HG03159 (cell line): ENCODE results near the gene DDX25.
"Not testable (repeated sequence)": the region's sequence is repeated elsewhere in the genome, so short reads cannot be mapped to it uniquely, and the experiment has no call there.

Experiments used
- ATAC-seq: cut with Tn5 transposase; IDR thresholded peaks from one replicate; pipeline ENCODE4 v1.9.1; 2021; ENCODE audit warnings: mild to moderate bottlenecking, moderate library complexity; ENCODE audit not compliant: unreplicated experiment

DDX25 gene

DNA sequence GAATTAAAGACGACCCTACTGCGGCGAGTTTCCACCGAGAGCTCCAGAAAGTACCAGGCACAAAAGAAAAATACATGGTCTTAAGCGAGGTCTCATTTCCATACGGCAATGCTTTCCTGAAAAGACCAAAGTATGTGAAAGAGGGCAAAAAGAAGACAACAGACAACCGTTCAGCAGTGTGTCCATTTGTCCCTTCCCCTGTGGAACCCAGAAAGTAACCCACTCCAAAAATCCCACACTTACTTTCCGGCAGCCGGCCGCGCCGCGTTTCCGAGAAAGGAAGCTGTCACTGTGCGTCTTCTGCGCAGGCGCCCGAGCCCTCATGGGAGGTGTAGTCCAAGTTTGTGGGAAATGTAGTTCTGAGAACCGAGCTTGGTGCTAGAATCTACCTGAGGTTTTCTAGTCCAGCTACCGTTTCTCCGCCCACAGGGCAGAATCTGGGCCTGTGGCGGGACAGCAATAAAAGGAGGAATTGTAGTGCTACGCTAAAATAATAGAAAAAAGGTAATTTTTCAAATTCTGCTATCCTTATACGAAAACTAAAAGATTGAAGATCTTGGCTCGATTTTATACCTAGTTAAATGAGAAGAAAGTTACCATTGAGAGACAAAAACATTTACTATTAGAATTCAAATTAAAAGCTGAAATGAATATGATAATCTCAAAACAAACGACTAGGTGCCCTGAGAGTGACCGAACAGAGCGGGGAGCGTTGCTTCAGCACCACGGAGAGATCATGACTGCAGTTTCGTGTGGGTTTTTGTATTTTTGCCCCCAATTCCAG, 1.2 kb upstream of the DDX25 start, which contains the start of gene PUS3:
PUS3 (minus strand) TSS at position 280 of the 784 bp plus-strand sequence. CDS start 6,922 bp downstream, outside the sequence.
- peak; percentile 96 for ATAC-seq

DNA sequence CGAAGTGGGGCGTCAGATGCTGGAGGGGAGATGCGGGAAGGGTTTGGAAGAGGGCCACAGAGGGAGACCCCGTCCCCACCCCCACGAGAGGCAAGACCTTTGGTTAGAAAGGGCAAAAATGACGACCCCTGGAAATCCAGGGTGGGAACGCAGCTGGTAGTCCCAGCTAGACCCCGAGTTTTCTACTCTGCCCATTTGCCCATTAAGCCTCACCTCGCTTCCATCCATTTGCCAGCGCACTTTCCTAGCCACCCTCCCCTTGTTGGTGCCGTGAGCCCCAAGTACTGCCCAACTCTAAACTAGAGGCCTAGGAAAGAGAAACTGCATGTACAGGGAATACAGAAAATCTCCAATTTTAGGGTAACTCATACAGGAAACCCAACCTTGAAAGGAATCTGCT, 370 bp downstream of the DDX25 start:
- no peak for ATAC-seq

DNA sequence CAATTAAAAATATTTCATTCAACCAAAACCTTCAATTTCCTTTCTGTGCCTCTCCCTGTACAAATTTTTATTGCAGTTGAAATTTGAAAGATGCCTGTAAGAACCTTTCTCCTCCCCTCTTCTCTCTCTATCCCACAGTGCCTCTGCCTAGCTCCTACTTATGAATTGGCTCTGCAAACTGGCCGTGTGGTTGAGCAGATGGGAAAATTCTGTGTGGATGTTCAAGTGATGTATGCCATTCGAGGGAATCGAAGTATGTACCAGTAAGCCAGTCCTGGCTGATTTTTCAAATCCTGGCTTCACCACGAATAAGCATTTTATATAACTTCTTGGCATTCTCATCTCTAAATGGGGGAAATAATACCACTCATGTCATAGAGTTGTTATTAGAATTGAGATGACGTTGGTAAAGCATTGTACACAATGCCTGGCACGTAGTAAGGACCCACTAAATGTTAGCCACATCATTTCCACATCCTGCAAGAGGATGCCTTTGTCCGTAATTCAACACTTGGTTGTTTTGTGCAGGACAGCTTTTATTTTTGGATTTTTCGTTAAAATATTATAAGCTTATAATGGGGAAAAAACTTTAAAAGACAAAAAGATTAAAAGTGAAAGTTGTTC, 6.0 kb downstream of the DDX25 start:
- no peak for ATAC-seq

DNA sequence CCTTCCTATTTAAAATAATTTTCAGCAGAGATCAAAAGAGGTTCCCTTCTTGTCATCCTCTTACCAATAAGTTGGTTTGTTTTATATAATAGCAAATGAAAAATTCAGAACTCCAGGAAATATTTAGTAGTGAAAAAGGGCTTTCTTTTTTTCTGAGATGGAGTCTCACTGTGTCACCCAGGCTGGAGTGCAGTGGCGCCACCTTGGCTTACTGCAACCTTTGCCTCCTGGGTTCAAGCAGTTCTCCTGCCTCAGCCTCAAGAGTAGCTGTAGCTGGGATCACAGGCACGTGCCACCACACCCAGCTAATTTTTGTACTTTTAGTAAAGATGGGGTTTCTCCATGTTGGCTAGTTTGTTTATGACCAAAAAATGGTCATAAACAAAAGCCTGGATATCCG, 10.3 kb downstream of the DDX25 start:
- ATAC-seq: not testable (repeated sequence)

DNA sequence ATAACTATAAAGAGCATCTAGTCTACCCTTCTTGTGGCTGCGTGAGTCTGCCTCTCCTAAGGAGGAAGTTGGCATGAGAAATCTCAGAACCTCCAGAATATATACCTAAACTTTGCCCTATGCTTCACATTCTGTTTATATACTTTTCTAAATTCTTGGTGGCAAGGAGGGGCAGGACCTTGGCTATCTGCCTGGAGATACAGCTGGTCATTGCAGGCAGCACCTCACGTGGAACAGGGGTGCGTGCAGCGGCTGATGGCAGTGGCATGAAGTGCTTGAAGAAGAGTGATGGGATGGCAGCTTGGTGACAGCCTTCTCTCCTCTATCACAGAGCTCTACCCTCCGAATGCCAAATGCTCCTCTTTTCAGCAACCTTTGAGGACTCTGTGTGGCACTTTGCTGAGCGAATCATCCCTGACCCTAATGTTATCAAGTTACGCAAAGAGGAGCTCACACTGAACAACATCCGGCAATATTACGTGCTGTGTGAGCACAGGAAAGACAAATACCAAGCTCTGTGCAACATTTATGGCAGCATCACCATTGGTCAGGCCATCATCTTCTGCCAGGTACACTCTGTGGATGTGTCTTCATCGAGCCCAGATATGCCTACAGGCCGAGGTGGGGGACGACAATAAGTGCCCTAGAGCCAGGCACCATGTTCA, 12.5 kb downstream of the DDX25 start:
- ATAC-seq: no peak

DNA sequence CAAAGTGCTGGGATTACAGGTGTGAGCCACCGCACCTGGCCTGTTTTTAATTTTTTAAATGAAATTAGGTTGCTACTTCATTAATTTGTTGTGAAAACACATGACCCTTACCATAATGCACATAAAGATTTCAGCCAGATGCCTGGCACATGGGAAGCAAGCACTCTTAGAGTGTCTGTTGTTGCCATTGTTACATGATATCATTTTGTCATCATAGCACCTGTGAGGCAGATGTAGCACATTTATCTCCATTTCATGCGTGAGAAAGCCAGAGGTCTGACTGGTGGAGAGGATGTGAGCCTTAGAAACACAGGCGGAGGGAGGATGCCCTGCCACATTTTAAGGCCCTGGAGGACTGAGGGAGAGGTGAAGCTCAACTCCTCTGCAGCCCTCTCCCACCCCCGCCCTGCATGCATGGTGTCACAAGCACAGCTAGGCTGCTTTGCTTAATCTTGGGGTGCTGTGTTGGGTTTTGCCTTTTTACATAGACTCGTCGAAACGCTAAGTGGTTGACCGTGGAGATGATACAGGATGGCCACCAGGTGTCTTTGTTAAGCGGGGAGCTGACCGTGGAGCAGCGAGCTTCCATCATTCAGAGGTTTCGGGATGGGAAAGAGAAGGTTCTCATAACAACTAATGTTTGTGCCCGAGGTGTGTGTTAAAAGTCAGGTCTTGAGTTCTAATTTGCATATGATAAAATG, 14.0 kb downstream of the DDX25 start:
- ATAC-seq: no peak

DNA sequence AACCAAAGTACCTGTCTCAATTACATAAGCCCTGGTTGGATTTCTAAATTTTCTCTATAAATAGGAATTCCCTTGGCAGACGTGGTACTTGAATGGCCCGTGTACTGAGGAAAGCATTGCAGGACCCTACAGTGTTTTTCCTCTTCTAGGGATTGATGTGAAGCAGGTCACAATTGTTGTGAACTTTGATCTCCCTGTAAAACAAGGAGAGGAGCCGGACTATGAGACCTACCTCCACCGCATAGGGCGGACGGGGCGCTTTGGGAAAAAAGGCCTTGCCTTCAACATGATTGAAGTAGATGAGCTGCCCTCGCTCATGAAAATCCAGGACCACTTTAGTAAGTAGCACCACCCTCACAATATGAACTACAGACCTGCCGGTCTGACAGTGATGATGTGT, 16.7 kb downstream of the DDX25 start:
- no peak for ATAC-seq

DNA sequence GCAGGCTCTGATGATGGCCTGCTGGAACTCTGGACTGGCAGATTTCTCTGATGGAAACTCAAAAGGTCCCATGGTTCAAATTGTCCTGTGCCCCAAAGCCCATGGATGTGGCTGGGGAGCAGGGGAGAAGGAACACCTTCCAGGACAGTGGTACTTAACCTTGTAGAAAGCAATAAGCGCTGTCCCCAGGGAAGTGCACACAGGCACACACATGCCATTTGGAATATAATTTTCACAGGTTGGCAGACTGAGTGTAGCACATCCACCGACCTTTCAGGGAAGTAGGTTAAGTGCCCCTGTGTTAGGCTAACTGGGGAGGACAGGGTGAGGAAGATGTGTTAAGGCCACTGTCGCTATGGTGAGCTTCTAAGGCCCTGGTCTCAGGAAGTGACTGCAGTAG, 17.8 kb downstream of the DDX25 start:
- no peak for ATAC-seq

DNA sequence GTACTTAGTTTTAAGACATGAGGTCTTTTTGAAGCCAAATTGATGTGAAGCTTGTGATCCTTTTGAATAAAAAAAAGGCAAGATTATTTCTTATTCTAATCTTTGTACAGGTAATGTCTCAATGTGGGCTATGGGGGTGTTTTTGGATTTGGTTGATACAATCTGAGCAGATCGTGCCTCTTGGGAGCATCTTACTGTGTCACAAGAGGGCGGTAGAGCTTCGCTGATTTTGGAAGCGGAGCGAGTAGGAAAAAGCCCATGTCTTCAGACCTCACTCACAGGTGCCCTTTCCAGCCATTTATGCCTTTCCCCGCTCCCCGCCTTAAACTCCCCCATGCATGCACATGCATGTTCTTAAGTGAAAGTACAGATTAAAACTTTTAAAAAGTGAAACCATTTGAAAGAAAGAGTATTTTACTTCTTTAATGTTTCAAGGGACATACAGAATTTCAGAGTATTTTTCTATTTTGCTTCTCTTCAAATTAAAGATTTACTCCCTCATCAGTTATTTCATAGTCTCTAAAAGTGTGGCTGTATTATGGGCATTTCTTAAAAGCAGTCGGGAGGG, 18.8 kb downstream of the DDX25 start:
- no peak for ATAC-seq

DNA sequence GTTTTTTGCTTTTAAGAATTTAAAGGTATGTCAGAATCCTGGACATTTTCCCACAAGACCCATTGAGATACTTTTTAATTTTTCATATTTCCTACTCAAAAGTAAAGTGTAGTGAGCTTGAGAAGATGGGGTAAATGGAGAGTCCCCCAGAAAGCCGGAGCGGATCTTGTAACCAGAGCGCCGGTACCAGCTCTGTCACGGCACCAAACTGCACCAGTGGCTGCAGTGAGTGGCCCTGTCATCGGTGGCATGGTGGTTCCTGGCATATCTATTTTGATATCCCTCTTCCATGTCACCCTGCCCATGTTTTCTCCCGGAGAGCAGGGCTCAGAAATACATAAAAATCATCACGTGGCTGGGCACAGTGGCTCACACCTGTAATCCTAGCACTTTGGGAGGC, 19.3 kb downstream of the DDX25 start:
- ATAC-seq: no peak

DNA sequence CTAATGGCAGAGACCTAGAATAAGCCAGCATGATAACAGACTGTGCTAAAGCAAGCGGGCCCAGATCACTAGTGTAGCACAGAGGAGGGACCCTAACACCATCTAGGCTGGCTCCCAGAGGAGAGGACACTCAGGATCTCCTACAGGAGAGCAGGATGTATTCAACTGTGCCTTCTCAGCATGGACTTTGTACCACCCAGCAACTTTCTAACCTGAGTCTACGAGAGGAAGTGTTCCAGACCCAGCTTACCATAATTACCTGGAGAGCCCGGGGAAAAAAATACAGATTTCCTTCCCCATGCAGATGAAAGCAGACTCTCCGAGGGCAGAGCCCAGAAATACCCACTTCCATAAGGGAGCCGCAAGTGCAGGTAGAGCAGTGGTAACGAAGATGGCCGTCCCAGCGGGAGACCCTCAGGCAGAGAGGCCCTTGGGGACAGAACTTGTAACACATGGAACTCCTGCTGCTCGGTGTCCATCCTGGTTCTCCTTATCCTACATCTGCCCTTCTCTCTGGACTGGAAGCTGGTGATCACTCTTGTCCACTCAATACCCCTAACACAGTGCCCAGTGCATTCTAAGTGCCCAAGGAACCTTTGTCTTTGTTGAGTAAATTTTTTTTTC, 20.2 kb downstream of the DDX25 start:
- ATAC-seq: no peak

DNA sequence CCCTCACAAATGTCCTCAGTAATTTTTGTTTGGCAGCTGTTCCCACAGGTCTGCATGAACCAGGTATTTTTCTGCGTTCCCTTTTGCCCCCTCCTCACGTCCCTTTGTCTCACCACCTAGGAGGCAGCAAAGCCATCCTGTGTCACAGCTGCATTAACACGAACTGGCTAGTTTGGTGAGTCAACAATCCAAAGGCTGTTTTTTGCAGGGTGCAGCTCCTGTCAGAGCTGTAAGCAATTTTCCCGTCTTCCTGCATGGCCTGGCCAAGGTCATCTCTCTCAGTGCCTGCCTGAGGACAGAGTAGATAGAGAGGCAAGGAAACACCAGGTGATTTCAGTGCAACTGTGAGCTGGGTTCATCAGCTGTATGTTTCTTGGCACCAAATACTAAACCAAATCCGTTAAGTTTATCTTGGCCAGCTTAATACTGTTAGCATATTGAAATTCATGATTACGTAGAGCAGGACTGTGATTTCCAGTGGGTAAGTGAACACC, 21.0 kb downstream of the DDX25 start:
- no peak for ATAC-seq

DNA sequence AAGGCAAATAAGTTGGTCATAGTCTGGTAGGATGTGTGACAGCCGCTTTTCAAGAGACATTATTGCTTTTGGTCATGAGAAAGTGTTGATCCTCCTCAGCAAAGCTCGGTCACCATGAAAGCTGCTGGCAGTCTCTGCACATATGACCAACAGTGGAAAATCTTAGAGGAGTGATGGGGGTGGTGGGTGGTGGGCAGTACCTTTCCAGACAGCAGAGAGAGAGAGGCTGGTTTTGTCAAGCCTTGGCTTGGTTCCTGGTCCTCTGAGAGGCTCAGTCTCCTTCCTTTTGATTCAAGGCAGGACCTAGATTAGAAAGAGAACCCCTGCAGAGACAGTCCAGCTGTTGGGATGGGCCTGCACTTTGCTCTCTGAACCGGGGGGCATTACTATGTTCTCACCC, 21.5 kb downstream of the DDX25 start:
- no peak for ATAC-seq

DNA sequence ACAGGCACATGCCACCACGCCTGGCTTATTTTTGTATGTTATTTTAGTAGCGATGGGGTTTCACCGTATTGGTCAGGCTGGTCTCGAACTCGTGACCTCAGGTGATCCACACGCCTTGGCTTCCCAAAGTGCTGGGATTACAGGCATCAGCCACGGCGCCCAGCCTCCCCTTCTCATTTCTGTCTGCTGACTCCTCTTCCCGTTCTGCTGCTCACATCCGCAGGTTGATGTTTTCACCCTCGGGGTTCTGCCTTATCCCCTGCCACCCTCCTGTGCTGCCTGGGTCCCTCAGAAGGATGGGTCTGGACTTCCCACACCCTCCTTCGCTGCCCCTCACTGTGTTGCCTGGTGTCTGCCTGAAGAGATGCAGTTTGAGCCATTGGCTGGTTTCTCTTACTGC, 22.4 kb downstream of the DDX25 start:
- no peak for ATAC-seq

DNA sequence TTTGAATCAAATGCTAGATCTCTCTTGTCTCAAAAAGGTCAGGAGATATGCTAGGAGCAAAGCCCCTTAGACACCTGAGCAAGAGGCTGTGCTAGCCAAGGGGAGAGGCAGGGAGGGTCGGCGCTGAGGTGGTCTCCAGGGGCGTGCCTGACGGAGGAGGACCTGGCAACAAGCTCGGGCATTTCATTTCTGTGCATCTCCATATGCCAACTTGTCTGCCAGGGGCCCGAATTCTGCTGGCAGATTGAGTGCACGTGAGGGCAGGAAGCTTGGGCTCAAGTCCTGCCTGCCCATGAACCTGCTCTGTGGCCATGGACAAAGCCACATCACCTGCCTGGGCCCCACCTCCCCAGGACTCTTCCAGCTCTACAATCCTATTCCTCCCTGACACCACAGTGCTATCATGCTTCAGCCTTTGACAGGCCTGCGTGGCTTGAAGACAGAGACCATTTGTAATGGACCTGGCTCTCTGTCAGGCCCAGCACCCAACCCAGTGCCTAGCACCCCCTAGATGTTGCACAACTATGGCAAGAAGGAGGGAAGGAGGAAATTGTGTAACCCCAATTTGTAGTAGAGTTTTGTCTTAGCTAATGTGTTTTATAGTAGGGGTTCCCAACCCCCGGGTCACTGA, 25.3 kb downstream of the DDX25 start:
- ATAC-seq: no peak

DNA sequence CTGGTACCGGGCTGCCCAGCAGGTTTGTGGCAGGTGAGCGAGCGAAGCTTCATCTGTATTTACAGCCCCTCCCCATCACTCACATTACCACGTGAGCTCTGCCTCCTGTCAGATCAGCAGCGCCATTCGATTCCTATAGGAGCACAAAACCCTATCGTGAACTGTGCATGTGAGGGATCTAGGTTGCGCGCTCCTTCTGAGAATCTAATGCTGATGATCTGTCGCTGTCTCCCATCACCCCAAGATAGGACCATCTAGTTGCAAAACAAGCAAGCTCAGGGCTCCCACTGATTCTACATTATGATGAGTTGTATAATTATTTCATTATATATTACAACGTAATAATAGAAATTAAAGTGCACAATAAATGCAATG, 25.8 kb downstream of the DDX25 start:
- ATAC-seq: no peak

DNA sequence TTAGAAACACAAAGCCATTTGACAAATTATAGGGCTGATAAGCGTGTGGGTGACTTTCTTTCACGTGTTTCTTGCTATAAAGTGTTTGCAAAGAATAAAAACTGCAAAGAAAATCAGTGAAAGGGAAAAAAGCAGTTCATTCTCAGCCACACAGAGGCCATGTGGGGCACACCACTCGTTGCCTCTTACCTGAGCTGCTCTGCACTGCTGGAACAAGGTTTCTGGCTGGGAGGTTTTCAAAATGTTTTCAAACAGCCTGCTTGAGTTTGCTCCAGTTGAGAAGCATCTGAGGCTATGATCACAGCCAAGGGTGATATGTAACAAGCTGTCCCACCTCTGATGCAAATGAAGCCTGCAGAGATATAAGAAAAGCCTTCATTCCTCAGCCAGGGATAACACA, 26.8 kb downstream of the DDX25 start:
- ATAC-seq: no peak

DNA sequence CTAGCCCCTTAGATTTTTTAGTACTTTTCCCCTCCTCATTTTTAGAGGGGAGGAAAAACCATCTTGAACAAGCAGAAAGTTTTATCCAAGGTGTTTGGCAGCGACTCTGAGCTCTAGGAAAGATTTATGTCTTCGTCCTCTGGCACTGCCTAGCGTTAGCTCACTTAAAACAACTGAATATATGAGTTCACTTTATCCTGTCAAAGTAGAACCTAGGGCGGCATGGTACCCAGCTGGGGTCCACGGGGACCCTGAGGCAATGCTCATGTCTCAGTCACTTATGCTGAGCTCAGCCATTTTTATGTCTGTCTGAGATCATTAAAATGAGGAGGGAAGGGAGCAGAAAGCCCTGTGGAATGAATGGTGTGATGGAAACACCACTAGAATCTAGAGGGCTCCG, 27.4 kb downstream of the DDX25 start:
- no peak for ATAC-seq

DNA sequence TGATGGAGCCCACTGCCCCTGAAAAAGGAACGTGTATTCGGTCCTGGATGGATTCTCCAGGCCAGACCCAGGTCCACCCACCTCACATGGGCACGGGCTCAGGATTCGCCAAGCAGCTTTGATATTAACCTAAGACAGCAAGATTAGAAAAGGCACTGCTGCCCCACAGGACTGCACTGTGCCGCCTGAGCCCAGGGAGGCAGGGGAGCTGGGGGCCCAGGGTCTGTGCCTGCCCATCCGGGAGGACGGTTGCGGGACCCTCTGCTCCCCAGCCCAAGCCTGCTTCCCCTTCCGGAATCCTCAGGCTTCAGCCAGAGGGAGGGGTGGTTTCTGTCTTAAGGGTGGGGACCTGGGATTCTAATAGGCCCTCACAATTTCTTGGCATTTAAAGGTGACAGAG, 28.0 kb downstream of the DDX25 start:
- ATAC-seq: no peak
